Activated naive CD8-positive, alpha-beta T cell treated with anti-CD3 and anti-CD28 coated beads, Interleukin-2, amount 10 ng/mL, durations not matched to agents 7 days and 5 days (primary cell): ENCODE results near the gene CDCA4. TPM values are rescaled to one million over a fixed set of nuclear protein-coding genes. Genes with fewer than 3 reads are reported as not detected.
"Not testable (repeated sequence)": the region's sequence is repeated elsewhere in the genome, so short reads cannot be mapped to it uniquely, and the experiment has no call there.

Experiments
- ATAC-seq: fragments of 150-1000 bp; cut with Tn5 transposase; one replicate; pipeline ENCODE4 v1.10.0; 2021; ENCODE audit warnings: low read depth, moderate library complexity
- POLR2A ChIA-PET: fragments of 350-600 bp; sonication (Branson Sonifier 250); formaldehyde crosslinking; loops from one replicate; lab custom pipeline; 2021; ENCODE audit warnings: antibody characterized with exemption; lab: Charles Lee
- DNase-seq: peaks from one replicate; pipeline ENCODE4 v3.0.0; 2021
- H3K27ac Mint-ChIP-seq: one replicate; pipeline ENCODE4 v1.8.0; 2022; ENCODE audit warnings: mild to moderate bottlenecking, mixed read lengths
- H3K27me3 Mint-ChIP-seq: one replicate; pipeline ENCODE4 v1.8.0; 2022; ENCODE audit warnings: mild to moderate bottlenecking, moderate library complexity, mixed read lengths
- H3K36me3 Mint-ChIP-seq: one replicate; pipeline ENCODE4 v1.8.0; 2021; ENCODE audit warnings: mild to moderate bottlenecking, mixed read lengths
- H3K4me1 Mint-ChIP-seq: one replicate; pipeline ENCODE4 v1.8.0; 2021; ENCODE audit warnings: mixed read lengths
- H3K4me3 Mint-ChIP-seq: one replicate; pipeline ENCODE4 v1.8.0; 2022; ENCODE audit warnings: mild to moderate bottlenecking, moderate library complexity, mixed read lengths
- H3K9me3 Mint-ChIP-seq: one replicate; pipeline ENCODE4 v1.8.0; 2021; ENCODE audit warnings: mixed read lengths
- total RNA-seq, 2 experiments: library from RNA; stranded (reverse); gene quantifications; one replicate each; pipeline ENCODE4 v1.2.3, GENCODE V29; 2021

The CDCA4 gene
- total RNA-seq, 2 experiments from 2014 or later, result 51.7 to 53.3 TPM

DNA sequence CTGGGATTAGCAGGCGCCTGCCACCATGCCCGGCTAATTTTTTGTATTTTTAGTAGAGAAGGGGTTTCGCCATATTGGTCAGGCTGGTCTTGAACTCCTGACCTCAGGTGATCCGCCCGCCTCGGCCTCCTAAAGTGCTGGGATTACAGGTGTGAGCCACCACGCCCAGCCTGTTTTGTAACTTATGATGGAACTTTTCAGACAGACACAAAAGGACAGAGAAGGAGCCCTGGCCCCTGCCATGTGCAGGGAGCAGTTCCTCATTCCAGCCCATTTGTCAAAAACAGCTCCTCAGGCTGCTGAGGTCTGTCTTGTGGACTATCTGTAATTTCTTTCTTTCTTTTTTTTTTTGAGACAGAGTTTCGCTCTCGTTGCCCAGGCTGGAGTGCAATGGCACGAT is 42.6 kb upstream of the CDCA4 start:
- H3K9me3 Mint-ChIP-seq, DNase-seq, ATAC-seq, H3K27me3 Mint-ChIP-seq: not testable (repeated sequence)
- Mint-ChIP-seq H3K4me1 (peaks cover 41% of the 10 kb centered on the region), H3K4me3 (peak overlapping the region; percentile 89), H3K36me3 (peaks cover 19% of the 10 kb centered on the region), H3K27ac (peak overlapping the region; percentile 94)
- POLR2A ChIA-PET, result interaction anchor here (3.4 to 12.0 kb wide), 3 partner anchors 11 to 43 kb away, joined by 15 to 176 read pairs (median 62); partner anchors contain the start of gene CDCA4

DNA sequence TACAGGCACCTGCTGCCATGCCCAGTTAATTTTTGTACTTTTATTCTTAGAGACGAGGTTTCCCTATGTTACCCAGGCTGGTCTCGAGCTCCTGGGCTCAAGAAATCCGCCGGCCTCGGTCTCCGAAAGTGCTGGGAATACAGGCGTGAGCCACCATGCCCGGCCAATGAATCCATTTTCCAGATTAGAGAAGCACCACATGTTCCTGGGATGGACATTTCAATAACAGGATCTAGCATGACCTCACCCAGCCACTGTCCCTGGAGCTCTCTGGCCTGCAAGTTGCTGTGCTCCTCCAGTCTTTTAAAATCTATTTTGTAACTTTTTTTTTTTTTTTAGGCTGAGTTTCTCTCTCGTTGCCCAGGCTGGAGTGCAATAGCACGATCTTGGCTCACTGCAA is 42.2 kb upstream of the CDCA4 start:
- peak overlapping the region; percentile 89 for H3K4me3 Mint-ChIP-seq
- peak overlapping the region; percentile 89 for H3K27ac Mint-ChIP-seq
- no peaks in the 10 kb centered on the region for H3K9me3 Mint-ChIP-seq
- H3K36me3 Mint-ChIP-seq, result peaks cover 19% of the 10 kb centered on the region
- DNase-seq (no peak), ATAC-seq (no peak)
- H3K27me3 Mint-ChIP-seq, result no peaks in the 10 kb centered on the region
- POLR2A ChIA-PET, result interaction anchor here (3.4 to 12.0 kb wide), 3 partner anchors 11 to 43 kb away, joined by 15 to 176 read pairs (median 62); partner anchors contain the start of gene CDCA4
- H3K4me1 Mint-ChIP-seq, result peaks cover 40% of the 10 kb centered on the region

- peak; percentile 39 for DNase-seq
- POLR2A ChIA-PET, result interaction anchor here (2.4 to 12.0 kb wide), 3 partner anchors 12 to 42 kb away, joined by 10 to 176 read pairs (median 15); partner anchors contain the start of gene CDCA4
Observed at GRCh38 chr14:105062048-105062433, 41.2 kb upstream of the CDCA4 start.

DNA sequence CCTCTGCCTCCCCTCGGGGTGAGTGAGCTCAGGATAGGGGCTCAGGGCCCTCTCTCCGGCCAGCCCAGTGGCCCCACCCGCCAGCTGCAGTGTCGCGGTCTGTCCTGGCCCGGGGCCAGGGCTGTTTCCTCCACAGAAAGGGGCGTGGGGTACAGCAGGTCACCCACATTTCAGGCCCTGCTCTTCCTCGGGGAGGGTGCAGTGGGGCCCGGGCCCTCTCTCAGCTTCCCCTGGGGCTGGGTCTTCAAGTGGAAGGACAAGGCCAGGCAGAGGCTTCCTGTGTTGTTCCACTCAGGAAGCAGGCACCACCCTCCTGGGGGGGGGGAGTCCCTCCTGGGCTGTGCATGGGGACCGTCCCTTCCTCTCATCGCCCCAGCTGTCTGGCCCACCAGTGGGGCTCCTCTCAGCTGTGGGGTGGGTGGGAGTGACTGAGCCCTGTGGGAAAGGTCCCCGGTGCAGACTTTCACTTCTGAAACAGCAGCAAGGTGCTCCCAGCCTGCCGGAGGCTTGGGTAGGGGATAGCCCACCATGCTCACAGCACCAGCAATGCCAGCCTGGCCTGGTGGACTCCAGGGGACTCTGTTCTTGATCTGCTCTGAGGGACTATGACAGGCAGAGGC is 40.7 kb upstream of the CDCA4 start:
- POLR2A ChIA-PET, result interaction anchor here (0.8 to 12.0 kb wide), 8 partner anchors 12 to 240 kb away, joined by 3 to 176 read pairs (median 7); partner anchors contain the start of genes BRF1, BTBD6 and CDCA4
- Mint-ChIP-seq H3K27ac (peak overlapping the region; percentile 89), H3K27me3 (no peaks in the 10 kb centered on the region), H3K4me1 (peaks cover 32% of the 10 kb centered on the region), H3K9me3 (no peaks in the 10 kb centered on the region), H3K36me3 (peaks cover 20% of the 10 kb centered on the region), H3K4me3 (peak overlapping the region; percentile 89)
- ATAC-seq (no peak), DNase-seq (peak; percentile 64)

More at GRCh38 chr14:105062048-105062433, 41.2 kb upstream of the CDCA4 start:
- peak overlapping the region; percentile 89 for H3K4me3 Mint-ChIP-seq
- H3K4me1 Mint-ChIP-seq, result peaks cover 34% of the 10 kb centered on the region
- ATAC-seq, result no peak
- H3K27ac Mint-ChIP-seq, result peak overlapping the region; percentile 89
- no peaks in the 10 kb centered on the region for H3K27me3 Mint-ChIP-seq
- H3K9me3 Mint-ChIP-seq, result no peaks in the 10 kb centered on the region
- H3K36me3 Mint-ChIP-seq, result peaks cover 19% of the 10 kb centered on the region

DNA sequence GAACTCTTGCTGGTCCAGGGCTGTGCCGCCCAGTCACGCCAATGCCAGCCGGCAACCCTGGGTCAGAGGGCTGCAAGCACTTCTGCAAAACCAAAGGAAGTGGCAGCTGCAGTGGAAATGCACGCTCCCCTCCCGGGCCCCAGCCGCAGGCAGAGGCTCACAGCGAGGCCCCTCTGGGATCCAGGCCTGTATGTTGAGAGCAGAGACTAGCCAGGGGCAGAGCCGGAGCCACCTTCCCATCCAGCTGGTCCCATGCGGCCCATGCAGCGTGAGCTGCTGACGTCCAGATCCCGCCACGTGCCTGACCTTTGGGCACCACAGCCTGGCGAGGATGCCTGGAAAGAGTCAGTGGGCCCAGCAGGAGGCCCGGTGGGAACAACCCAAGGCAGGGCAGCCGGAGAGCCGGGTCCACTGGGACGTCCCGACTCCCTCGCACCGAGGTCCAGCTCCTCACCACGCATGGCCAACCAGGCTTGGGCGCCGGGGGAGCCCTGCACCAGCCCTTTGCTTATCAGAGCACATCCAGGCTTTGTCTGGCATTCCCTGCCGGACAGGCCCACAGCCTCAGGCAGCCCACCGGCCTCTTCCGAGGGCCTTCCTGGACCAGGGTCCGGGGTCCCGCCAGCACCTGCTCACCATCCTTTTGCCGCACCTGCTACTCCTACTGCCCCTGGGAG is 40.0 kb upstream of the CDCA4 start:
- POLR2A ChIA-PET, result interaction anchor here (0.8 to 12.0 kb wide), 8 partner anchors 11 to 240 kb away, joined by 3 to 176 read pairs (median 7); partner anchors contain the start of genes BRF1, BTBD6 and CDCA4
- Mint-ChIP-seq H3K27ac (peak overlapping the region; percentile 89), H3K36me3 (peaks cover 20% of the 10 kb centered on the region), H3K4me3 (peak overlapping the region; percentile 89), H3K27me3 (no peaks in the 10 kb centered on the region), H3K4me1 (peaks cover 30% of the 10 kb centered on the region), H3K9me3 (no peaks in the 10 kb centered on the region)
- DNase-seq (peak; percentile 69), ATAC-seq (peak; percentile 18)

DNA sequence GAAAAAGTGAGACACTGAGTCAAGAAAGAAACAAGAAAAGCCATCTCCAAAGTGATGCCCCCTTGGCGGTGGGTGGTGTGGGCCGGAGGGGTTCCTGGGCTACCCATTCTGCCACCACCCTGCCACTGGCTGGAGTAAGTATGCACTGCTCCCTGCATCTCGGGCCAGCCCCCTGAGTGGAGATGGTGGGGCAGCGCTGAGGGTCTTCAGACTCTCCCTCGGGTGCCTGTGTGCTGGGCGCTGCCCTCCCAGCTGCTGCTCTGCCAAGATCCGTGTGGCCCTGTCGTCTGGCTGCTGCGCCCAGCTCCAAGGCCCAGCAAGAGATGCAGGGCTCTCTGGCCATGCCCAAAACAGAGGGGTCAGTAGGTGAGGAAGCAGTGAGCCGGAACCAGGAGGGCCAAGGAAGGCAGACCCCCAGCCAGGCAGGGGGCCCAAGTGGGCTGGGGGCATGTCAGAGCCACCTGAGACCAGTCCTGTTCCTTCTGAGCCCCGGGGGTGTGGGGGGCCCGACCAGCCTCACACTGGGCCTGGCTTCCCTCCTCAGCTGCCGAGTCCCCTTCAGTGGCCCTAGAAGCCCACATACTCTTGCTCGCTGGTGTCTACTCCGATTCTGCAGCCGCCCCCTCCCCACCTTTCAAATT is 39.2 kb upstream of the CDCA4 start:
- ATAC-seq, result no peak
- H3K9me3 Mint-ChIP-seq, result no peaks in the 10 kb centered on the region

DNA sequence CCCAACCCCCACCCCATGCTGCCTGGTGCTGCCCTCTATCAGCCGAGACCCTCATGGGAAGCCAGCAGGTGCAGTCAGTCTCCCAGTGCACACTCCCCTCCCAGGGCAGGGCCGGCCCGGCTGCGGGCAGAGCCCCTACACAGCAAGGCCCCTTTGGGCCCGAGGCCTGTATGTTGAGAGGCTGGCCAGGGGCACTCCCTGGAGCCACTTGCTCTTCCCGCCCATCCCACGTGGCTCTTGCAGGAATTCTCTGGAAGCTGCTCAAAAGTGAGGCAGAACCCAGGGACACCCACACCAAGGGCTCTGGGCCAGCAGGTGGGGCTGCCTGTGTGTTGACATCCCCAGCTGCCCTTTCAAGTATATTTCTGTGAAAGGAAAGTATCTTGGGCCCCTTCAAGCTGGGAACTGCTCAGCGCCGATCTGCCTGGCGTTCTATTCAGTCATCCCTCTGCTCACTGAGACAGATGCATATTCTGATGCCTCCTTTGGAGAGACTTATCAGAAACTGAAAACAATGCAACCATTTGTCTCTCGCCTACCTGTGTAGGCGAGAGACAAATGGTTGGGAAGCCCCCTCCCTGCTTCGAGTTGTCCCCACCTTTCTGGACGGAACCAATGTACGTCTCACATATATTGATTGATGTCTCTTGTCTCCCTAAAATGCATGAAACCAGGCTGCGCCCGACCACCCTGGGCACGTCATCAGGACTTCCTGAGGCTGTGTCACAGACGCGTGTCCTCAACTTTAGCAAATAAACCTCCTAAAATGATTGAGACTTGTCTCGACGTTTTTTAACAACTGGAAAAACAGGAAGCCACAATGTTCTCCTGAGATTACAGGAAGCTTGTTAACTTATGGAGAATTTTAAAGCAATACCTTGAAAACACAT is 38.4 kb upstream of the CDCA4 start:
- DNase-seq (no peak), ATAC-seq (peak; percentile 31)
- Mint-ChIP-seq H3K27me3 (no peaks in the 10 kb centered on the region), H3K36me3 (peaks cover 22% of the 10 kb centered on the region), H3K4me3 (peak overlapping the region; percentile 89), H3K4me1 (peaks cover 25% of the 10 kb centered on the region), H3K27ac (peak overlapping the region; percentile 89), H3K9me3 (no peaks in the 10 kb centered on the region)
- POLR2A ChIA-PET, result interaction anchor here (0.7 to 12.0 kb wide), 5 partner anchors 14 to 242 kb away, joined by 3 to 176 read pairs (median 4); partner anchors contain the start of genes BRF1 and CDCA4

More for the DNA sequence above, 39.2 kb upstream of the CDCA4 start:
- peaks cover 25% of the 10 kb centered on the region for H3K36me3 Mint-ChIP-seq
- H3K27ac Mint-ChIP-seq, result peak overlapping the region; percentile 89
- H3K27me3 Mint-ChIP-seq, result no peaks in the 10 kb centered on the region
- POLR2A ChIA-PET, result interaction anchor here (1.8 to 12.0 kb wide), 4 partner anchors 13 to 241 kb away, joined by 4 to 176 read pairs (median 22); partner anchors contain the start of gene BRF1
- DNase-seq, result peak; percentile 42
- peaks cover 29% of the 10 kb centered on the region for H3K4me1 Mint-ChIP-seq
- peak overlapping the region; percentile 89 for H3K4me3 Mint-ChIP-seq

DNA sequence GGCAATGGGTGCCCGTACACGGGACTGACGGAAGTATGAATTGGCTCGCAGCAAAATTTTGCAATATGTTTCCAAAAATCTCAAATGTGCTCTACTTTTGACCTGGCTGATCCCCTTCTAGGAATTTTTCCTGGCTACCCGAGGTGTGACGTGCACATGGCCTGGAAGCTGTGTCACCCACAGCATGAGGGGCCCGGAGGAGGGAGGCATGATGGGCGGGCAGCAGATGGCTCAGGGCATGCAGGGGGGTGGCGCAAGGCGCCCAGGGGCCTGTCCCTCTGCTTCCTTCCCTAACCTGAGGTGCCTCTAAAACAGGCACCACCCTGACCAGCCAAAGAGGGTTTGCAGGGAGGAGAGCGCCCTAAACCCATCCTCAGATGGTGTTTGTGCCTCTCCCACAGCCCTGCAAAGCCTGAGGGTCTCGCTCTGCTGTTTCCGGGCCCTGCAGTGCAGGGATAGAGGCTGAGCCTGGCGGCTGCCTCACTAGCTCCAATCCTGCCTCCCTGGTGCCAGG is 37.7 kb upstream of the CDCA4 start:
- peaks cover 23% of the 10 kb centered on the region for H3K36me3 Mint-ChIP-seq
- no peak for ATAC-seq
- no peak for DNase-seq
- POLR2A ChIA-PET, result interaction anchor here (0.9 to 12.0 kb wide), 4 partner anchors 12 to 37 kb away, joined by 4 to 176 read pairs (median 18); partner anchors contain the start of gene CDCA4
- H3K27me3 Mint-ChIP-seq, result no peaks in the 10 kb centered on the region
- H3K9me3 Mint-ChIP-seq, result no peaks in the 10 kb centered on the region
- peak overlapping the region; percentile 89 for H3K27ac Mint-ChIP-seq
- no peak overlapping the region for H3K4me3 Mint-ChIP-seq
- peaks cover 24% of the 10 kb centered on the region for H3K4me1 Mint-ChIP-seq

DNA sequence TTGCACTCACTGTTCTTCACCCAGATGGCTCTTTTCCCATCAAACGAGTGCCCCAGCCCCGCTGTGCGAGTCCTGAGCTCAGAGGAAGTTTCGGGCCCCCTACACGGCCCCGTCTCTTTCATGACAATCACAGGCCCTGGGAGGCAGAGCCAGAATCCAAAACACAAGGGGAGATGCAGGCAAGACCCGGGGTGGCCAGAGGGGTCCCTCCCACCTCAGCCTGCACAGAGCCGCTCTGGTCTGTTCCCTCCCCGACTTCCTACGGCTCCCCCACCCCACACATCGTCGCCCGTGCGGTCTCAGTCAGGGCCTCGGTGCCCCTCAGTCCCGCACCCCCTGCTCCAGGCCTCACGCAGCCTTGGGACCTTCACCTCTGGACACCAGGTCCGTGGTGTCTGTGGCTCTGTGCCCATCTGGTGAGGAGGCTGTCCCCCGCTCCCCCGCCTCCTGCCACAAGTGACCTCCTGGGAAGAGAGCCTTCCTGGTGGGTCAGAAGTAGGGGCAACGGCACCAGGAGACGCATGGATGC is 35.5 kb upstream of the CDCA4 start:
- POLR2A ChIA-PET, result interaction anchor here (0.8 to 12.0 kb wide), 3 partner anchors 9 to 18 kb away, joined by 3 to 176 read pairs (median 5); partner anchors contain the start of gene GPR132
- no peaks in the 10 kb centered on the region for H3K27me3 Mint-ChIP-seq
- H3K4me3 Mint-ChIP-seq, result no peak overlapping the region
- ATAC-seq (no peak), DNase-seq (no peak)
- H3K4me1 Mint-ChIP-seq, result peaks cover 16% of the 10 kb centered on the region
- peaks cover 27% of the 10 kb centered on the region for H3K36me3 Mint-ChIP-seq
- no peak overlapping the region for H3K27ac Mint-ChIP-seq
- H3K9me3 Mint-ChIP-seq, result no peaks in the 10 kb centered on the region

GRCh38 chr14:105055736-105056302 is 34.9 kb upstream of the CDCA4 start:
- no peaks in the 10 kb centered on the region for H3K27me3 Mint-ChIP-seq
- H3K27ac Mint-ChIP-seq, result no peak overlapping the region
- ATAC-seq (no peak), DNase-seq (no peak)
- no peaks in the 10 kb centered on the region for H3K9me3 Mint-ChIP-seq
- no peak overlapping the region for H3K4me3 Mint-ChIP-seq
- peaks cover 16% of the 10 kb centered on the region for H3K4me1 Mint-ChIP-seq
- POLR2A ChIA-PET, result no interaction called here
- peaks cover 32% of the 10 kb centered on the region for H3K36me3 Mint-ChIP-seq

- peaks cover 32% of the 10 kb centered on the region for H3K36me3 Mint-ChIP-seq
- DNase-seq (no peak), ATAC-seq (no peak)
- no peak overlapping the region for H3K27ac Mint-ChIP-seq
- no peaks in the 10 kb centered on the region for H3K27me3 Mint-ChIP-seq
- no peaks in the 10 kb centered on the region for H3K9me3 Mint-ChIP-seq
- POLR2A ChIA-PET, result no interaction called here
- H3K4me1 Mint-ChIP-seq, result peaks cover 13% of the 10 kb centered on the region
- H3K4me3 Mint-ChIP-seq, result no peak overlapping the region
Observed at GRCh38 chr14:105055334-105055733, 34.5 kb upstream of the CDCA4 start.
